Transverse colon (tissue), 4 donors: Measurements from ENCODE around the gene CDH24. TPM values are rescaled to one million over a fixed set of nuclear protein-coding genes. Genes with fewer than 3 reads are reported as not detected.
A peak's percentile ranks its signal among the peaks of the same experiment; 100 is the strongest.

Experiments used
- DNase-seq: peaks from one replicate; pipeline ENCODE4 v3.0.0-alpha.2; 2019
- H3K27ac ChIP-seq, 4 donors: fragments of 200-600 bp; sonication (generic); 2 replicates each; pipeline ENCODE4 v1.5.1; 2016 to 2018; ENCODE audit warnings: inconsistent platforms in 4 of 4
- H3K27me3 ChIP-seq: fragments of 200-600 bp; sonication (generic); 2 replicates; pipeline ENCODE4 v1.5.1; 2017; ENCODE audit warnings: inconsistent platforms
- H3K36me3 ChIP-seq, 4 donors: fragments of 200-600 bp; sonication (generic); 2 replicates each; pipeline ENCODE4 v1.5.1; 2017 to 2019; ENCODE audit warnings: inconsistent platforms in 4 of 4
- H3K4me1 ChIP-seq, 4 donors: fragments of 200-600 bp; sonication (generic); 2 replicates each; pipeline ENCODE4 v1.5.1; 2017 to 2020; ENCODE audit warnings: inconsistent platforms in 4 of 4
- H3K4me3 ChIP-seq, 4 donors: fragments of 200-600 bp; sonication (generic); 1 replicate in 1 of 4; 2 replicates in 3 of 4; pipeline versions ENCODE4 v1.5.1 to v1.6.1; 2017 to 2019; ENCODE audit warnings: inconsistent platforms in 4 of 4
- H3K9me3 ChIP-seq, 2 donors: fragments of 200-600 bp; sonication (generic); 2 replicates each; pipeline ENCODE4 v1.5.1; 2017 to 2019; ENCODE audit warnings: inconsistent platforms in 2 of 2
- CTCF ChIP-seq, 5 experiments: fragments of 200-600 bp in 3 of 5; fragments of 450-650 bp in 2 of 5; sonication (generic) in 3 of 5; IDR thresholded peaks; 1 replicate in 2 of 5; 2 replicates in 3 of 5; pipeline ENCODE4 v1.5.1; 2016 to 2017; ENCODE audit warnings: antibody characterized with exemption in 5 of 5, inconsistent platforms in 3 of 5, mild to moderate bottlenecking in 2 of 5, moderate library complexity in 1 of 5
- EP300 ChIP-seq: sonication (generic); formaldehyde crosslinking; IDR thresholded peaks from one replicate; pipeline ENCODE4 v1.6.1; 2017; ENCODE audit warnings: antibody characterized with exemption, low read depth
- POLR2A ChIP-seq: fragments of 450-650 bp; IDR thresholded peaks from one replicate; pipeline ENCODE4 v1.6.1; 2016; ENCODE audit warnings: antibody characterized with exemption, mild to moderate bottlenecking, moderate library complexity
- POLR2AphosphoS5 ChIP-seq, 3 donors: sonication (generic); formaldehyde crosslinking; IDR thresholded peaks; one replicate each; pipeline ENCODE4 v1.6.1; 2016; ENCODE audit warnings: antibody characterized with exemption in 3 of 3
- WGBS, 2 donors: methylation state at CpG; one replicate each; pipeline ENCODE4 v1.1.5; 2018; ENCODE audit warnings: low coverage in 1 of 2; 5-methylcytosine and 5-hydroxymethylcytosine counted together
- in situ Hi-C, 4 donors: fragments of 200-750 bp; cut with MboI; loops; one replicate each; pipeline versions ENCODE4 v1.15.0 to v1.15.1; 2017; ENCODE audit warnings: low sequenced_read_pairs in 3 of 4, low pct_ligation_motif_present in 1 of 4, low pct_unique_long_range_greater_than_20kb in 1 of 4
- intact Hi-C: fragments of 100-400 bp; cut with DNase I; formaldehyde crosslinking; loops from one replicate; pipeline ENCODE4 v1.15.1; 2023; ENCODE audit warnings: low total_unique reads
- total RNA-seq, 4 donors: library from RNA; depleted of rRNA; stranded (reverse); fragments of >200 nt; gene quantifications; one replicate each; pipeline ENCODE4 v1.1.0, GENCODE V29; 2016

CDH24 gene
- total RNA-seq, 4 donors from 2014 or later: 1.2 to 6.0 (median 4.2) TPM

GRCh38 chr14:23069413-23069806 lies 12.1 kb upstream of the CDH24 start:
- no peak for DNase-seq
- intact Hi-C loops: no loop called here
- Histone ChIP-seq H3K4me1 (peaks cover 10 to 47% (median 28%) of the 10 kb centered on the region in 4 donors), H3K4me3 (no peak overlapping the region), H3K27me3 (no peaks in the 10 kb centered on the region), H3K36me3 (peaks cover 0 to 52% (median 16%) of the 10 kb centered on the region in 4 donors), H3K9me3 (no peaks in the 10 kb centered on the region), H3K27ac (peak overlapping the region; percentile 39 to 55 (median 51))
- in situ Hi-C loops: loop anchor here in 2 of 4 donors (10.0 kb wide), 2 partner anchors 85 to 95 kb away; partner anchors contain the start of gene AJUBA (in 1 of the 2)
- 82 to 90% methylated on average over 2 to 4 of the region's 4 CpGs for WGBS, 2 donors
- TF ChIP-seq POLR2AphosphoS5 (IDR thresholded peaks at IDR 0.05): no peak
- no peak for TF ChIP-seq EP300
- TF ChIP-seq CTCF (IDR thresholded peaks at IDR 0.05): no peak
- TF ChIP-seq POLR2A: no peak

DNA sequence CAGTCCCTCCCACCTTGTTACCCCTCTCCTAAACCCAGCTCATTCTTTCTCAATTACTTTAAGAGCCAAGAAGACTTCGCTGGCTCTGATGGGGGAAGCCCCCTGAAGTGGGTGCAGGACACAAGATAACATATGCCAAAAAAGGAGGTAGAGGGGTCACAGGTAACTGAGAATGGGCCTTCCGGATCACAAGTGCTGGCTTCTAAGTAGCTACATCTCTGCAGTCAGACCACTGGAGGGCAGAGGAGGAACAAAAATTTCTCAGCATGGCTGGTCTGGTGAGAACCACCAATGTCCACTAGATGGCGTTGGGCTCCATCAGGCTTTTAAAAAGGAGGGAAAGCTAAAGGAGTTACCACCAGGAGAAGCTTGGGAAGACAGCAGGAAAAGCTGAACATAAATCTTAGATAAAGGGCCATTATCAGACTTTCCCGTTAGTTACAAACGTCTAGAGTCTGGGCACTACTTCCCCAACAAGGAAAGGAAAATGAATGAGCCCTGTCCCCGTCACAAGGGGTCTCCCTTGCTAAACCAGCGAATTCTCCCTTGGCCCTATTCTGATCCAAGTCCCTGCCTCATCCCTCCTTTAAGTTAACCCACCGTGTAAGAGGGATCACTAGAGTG lies 11.6 kb upstream of the CDH24 start:
- intact Hi-C loops (no loop called here), in situ Hi-C loops (loop anchor here in 2 of 4 donors (10.0 kb wide), 2 partner anchors 84 to 94 kb away; partner anchors contain the start of gene AJUBA (in 1 of the 2))
- Histone ChIP-seq H3K4me3 (no peak overlapping the region), H3K27me3 (no peaks in the 10 kb centered on the region), H3K27ac (peak overlapping the region; percentile 39 to 55 (median 51)), H3K9me3 (no peaks in the 10 kb centered on the region), H3K36me3 (peaks cover 0 to 52% (median 18%) of the 10 kb centered on the region in 4 donors), H3K4me1 (peaks cover 10 to 47% (median 28%) of the 10 kb centered on the region in 4 donors)
- 25 to 42% methylated on average over 4 to 8 of the region's 8 CpGs for WGBS, 2 donors
- TF ChIP-seq EP300: no peak
- peak in 1 of 3 donors; percentile 43 for TF ChIP-seq POLR2AphosphoS5 (IDR thresholded peaks at IDR 0.05)
- TF ChIP-seq CTCF (IDR thresholded peaks at IDR 0.05): peak; percentile 96 to 98 (median 97)
- DNase-seq: peak; percentile 86

- peak overlapping the region in 1 of 4 donors; percentile 39 for H3K27ac ChIP-seq
- intact Hi-C loops: no loop called here
Measured at GRCh38 chr14:23067847-23068788, 10.8 kb upstream of the CDH24 start.

GRCh38 chr14:23066855-23067744 lies 9.8 kb upstream of the CDH24 start:
- WGBS, 2 donors: 81 to 91% methylated on average over 17 to 23 of the region's 23 CpGs
- Histone ChIP-seq H3K27ac (no peak overlapping the region), H3K4me1 (peaks cover 6 to 38% (median 19%) of the 10 kb centered on the region in 4 donors), H3K9me3 (no peaks in the 10 kb centered on the region), H3K4me3 (no peak overlapping the region), H3K27me3 (no peaks in the 10 kb centered on the region), H3K36me3 (peaks cover 0 to 58% (median 23%) of the 10 kb centered on the region in 4 donors)
- intact Hi-C loops: no loop called here
- DNase-seq: no peak
- in situ Hi-C loops: loop anchor here in 2 of 4 donors (10.0 kb wide), 2 partner anchors 82 to 92 kb away; partner anchors contain the start of gene AJUBA (in 1 of the 2)
- TF ChIP-seq POLR2AphosphoS5 (IDR thresholded peaks at IDR 0.05) (peak in 1 of 3 donors; percentile 14), POLR2A (no peak)

More at GRCh38 chr14:23067847-23068788, 10.8 kb upstream of the CDH24 start:
- Histone ChIP-seq H3K4me1 (peaks cover 10 to 44% (median 28%) of the 10 kb centered on the region in 4 donors), H3K4me3 (no peak overlapping the region), H3K27me3 (no peaks in the 10 kb centered on the region), H3K36me3 (peaks cover 0 to 54% (median 19%) of the 10 kb centered on the region in 4 donors), H3K9me3 (no peaks in the 10 kb centered on the region)
- WGBS, 2 donors: 83% methylated on average over 14 of the region's 14 CpGs; no CpG with 5 or more reads in 1 of the 2 donors
- in situ Hi-C loops: loop anchor here in 2 of 4 donors (10.0 kb wide), 2 partner anchors 83 to 93 kb away; partner anchors contain the start of gene AJUBA (in 1 of the 2)
- DNase-seq: no peak
- no peak for TF ChIP-seq POLR2A
